ENCODE data around the gene NDUFS6. TPM values are rescaled to one million over a fixed set of nuclear protein-coding genes. Genes with fewer than 3 reads are reported as not detected.
A peak's percentile ranks its signal among the peaks of the same experiment; 100 is the strongest.
"Not testable (repeated sequence)": the region's sequence is repeated elsewhere in the genome, so short reads cannot be mapped to it uniquely, and the experiment has no call there.

Gene NDUFS6
- total RNA-seq, 1 donor from 2014 or later: 22.5 TPM

- H3K4me3 Mint-ChIP-seq: no peak overlapping the region
- H3K27me3 Mint-ChIP-seq: peaks cover 19% of the 10 kb centered on the region
- DNase-seq (no peak), ATAC-seq (ENCODE audit: low read depth) (no peak)
- H3K9me3 Mint-ChIP-seq: no peaks in the 10 kb centered on the region
- no peaks in the 10 kb centered on the region for H3K4me1 Mint-ChIP-seq
- H3K27ac Mint-ChIP-seq: no peak overlapping the region
- ChIA-PET CTCF (no interaction called here), POLR2A (no interaction called here)
- TF ChIP-seq, protein P1, sequence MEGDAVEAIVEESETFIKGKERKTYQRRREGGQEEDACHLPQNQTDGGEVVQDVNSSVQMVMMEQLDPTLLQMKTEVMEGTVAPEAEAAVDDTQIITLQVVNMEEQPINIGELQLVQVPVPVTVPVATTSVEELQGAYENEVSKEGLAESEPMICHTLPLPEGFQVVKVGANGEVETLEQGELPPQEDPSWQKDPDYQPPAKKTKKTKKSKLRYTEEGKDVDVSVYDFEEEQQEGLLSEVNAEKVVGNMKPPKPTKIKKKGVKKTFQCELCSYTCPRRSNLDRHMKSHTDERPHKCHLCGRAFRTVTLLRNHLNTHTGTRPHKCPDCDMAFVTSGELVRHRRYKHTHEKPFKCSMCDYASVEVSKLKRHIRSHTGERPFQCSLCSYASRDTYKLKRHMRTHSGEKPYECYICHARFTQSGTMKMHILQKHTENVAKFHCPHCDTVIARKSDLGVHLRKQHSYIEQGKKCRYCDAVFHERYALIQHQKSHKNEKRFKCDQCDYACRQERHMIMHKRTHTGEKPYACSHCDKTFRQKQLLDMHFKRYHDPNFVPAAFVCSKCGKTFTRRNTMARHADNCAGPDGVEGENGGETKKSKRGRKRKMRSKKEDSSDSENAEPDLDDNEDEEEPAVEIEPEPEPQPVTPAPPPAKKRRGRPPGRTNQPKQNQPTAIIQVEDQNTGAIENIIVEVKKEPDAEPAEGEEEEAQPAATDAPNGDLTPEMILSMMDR (IDR thresholded peaks at IDR 0.05): no peak
- intact Hi-C loops (cut with micrococcal nuclease): no loop called here
- no peaks in the 10 kb centered on the region for H3K36me3 Mint-ChIP-seq (ENCODE audit: low read depth)
These were observed 39.7 kb downstream of the NDUFS6 start for GRCh38 chr5:1840741-1841521.

GRCh38 chr5:1842004-1842819 is 41.0 kb downstream of the NDUFS6 start:
- no peaks in the 10 kb centered on the region for H3K9me3 Mint-ChIP-seq
- no peaks in the 10 kb centered on the region for H3K4me1 Mint-ChIP-seq
- H3K27me3 Mint-ChIP-seq: peaks cover 19% of the 10 kb centered on the region
- no peaks in the 10 kb centered on the region for H3K36me3 Mint-ChIP-seq (ENCODE audit: low read depth)
- ATAC-seq (ENCODE audit: low read depth) (no peak), DNase-seq (no peak)
- intact Hi-C loops (cut with micrococcal nuclease): no loop called here
- no peak overlapping the region for H3K27ac Mint-ChIP-seq
- POLR2A ChIA-PET: no interaction called here
- TF ChIP-seq, protein P1 (IDR thresholded peaks at IDR 0.05): no peak
- H3K4me3 Mint-ChIP-seq: no peak overlapping the region
- CTCF ChIA-PET: no interaction called here

DNA sequence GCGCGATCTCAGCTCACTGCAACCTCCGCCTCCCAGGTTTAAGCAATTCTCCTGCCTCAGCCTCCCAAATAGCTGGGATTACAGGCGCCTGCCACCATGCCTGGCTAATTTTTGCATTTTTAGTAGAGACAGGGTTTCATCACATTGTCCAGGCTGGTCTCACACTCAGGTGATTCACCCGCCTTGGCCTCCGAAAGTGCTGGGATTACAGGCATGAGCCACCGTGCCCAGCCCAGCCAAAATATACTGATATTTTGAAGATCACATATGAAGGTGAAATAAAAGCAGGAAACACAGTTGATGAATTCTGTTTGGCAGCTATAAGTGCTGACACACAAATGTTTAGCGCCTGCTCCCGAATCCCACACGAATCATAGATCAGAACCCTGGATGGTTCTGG is 42.6 kb downstream of the NDUFS6 start:
- H3K9me3 Mint-ChIP-seq; intact Hi-C loops (cut with micrococcal nuclease); CTCF ChIA-PET; POLR2A ChIA-PET; ATAC-seq (ENCODE audit: low read depth); H3K4me3 Mint-ChIP-seq; H3K4me1 Mint-ChIP-seq; H3K36me3 Mint-ChIP-seq (ENCODE audit: low read depth); H3K27ac Mint-ChIP-seq; DNase-seq: not testable (repeated sequence)
- peaks cover 26% of the 10 kb centered on the region for H3K27me3 Mint-ChIP-seq

DNA sequence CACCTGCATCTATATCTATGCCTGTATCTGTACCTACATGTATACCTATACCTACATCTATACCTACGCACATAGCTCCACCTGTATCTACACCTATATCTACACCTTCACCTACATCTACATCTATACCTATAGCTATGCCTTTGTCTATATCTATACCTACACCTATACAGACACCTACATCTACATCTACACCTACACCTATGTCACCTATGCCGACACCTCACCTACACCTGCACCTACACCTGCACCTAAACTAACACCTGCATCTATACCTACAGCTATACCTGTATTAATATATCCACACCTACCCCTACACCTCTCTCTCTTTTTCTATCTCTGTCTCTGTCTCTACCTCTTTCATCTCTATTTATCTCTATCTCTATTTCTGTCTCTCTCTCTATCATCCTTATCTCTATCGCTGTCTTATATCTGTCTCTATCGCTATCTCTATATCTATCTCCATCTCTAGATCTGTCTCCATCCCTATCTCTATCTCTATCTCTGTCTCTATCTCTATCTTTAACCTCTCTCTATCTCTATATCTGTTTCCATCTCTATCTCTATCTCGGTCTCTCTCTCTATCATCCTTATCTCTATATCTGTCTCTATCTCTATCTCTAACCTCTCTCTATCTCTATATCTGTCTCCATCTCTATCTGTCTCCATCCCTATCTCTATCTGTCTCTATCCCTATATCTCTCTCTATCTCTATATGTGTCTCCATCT is 43.7 kb downstream of the NDUFS6 start:
- ChIA-PET POLR2A (no interaction called here), CTCF (no interaction called here)
- H3K4me1 Mint-ChIP-seq: no peaks in the 10 kb centered on the region
- no peaks in the 10 kb centered on the region for H3K36me3 Mint-ChIP-seq (ENCODE audit: low read depth)
- H3K27me3 Mint-ChIP-seq: peaks cover 28% of the 10 kb centered on the region
- DNase-seq: no peak
- H3K9me3 Mint-ChIP-seq: no peaks in the 10 kb centered on the region
- TF ChIP-seq, protein P1 (IDR thresholded peaks at IDR 0.05): peak; percentile 77
- intact Hi-C loops (cut with micrococcal nuclease): no loop called here
- H3K4me3 Mint-ChIP-seq: no peak overlapping the region
- no peak overlapping the region for H3K27ac Mint-ChIP-seq
- no peak for ATAC-seq (ENCODE audit: low read depth)

DNA sequence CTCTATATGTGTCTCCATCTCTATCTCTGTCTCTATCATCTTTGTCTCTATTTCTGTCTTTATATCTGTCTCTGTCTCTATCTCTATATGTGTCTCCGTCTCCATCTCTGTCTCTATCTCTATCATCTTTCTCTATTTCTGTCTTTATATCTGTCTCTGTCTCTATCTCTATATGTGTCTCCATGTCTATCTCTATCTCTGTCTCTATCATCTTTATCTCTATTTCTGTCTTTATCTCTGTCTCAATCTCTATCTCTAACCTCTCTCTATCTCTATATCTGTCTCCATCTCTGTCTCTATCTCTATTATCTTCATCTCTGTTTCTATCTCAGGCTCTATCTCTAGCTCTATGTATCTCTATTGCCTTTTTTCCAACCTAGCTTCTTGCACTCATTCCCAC is 44.5 kb downstream of the NDUFS6 start:
- Mint-ChIP-seq H3K4me3 (no peak overlapping the region), H3K36me3 (ENCODE audit: low read depth) (no peaks in the 10 kb centered on the region), H3K9me3 (no peaks in the 10 kb centered on the region), H3K27me3 (peaks cover 27% of the 10 kb centered on the region), H3K4me1 (no peaks in the 10 kb centered on the region), H3K27ac (no peak overlapping the region)
- POLR2A ChIA-PET: no interaction called here
- no peak for ATAC-seq (ENCODE audit: low read depth)
- TF ChIP-seq, protein P1 (IDR thresholded peaks at IDR 0.05): no peak
- intact Hi-C loops (cut with micrococcal nuclease): no loop called here
- DNase-seq: no peak
- CTCF ChIA-PET: no interaction called here

All from activated B cell treated with CpG ODN at 0.5 μM for 24 hours (primary cell).